ENCODE measurements around the gene DCHS2. TPM values are rescaled to one million over a fixed set of nuclear protein-coding genes. Genes with fewer than 3 reads are reported as not detected.

DCHS2 gene
- total and polyA plus RNA-seq, 10 of the 15 experiments (the other 5 are each of a cell fraction or from before 2014, with no cell fraction given) = 0.01 to 0.31 (median 0.06) TPM; not detected in 3

DNA sequence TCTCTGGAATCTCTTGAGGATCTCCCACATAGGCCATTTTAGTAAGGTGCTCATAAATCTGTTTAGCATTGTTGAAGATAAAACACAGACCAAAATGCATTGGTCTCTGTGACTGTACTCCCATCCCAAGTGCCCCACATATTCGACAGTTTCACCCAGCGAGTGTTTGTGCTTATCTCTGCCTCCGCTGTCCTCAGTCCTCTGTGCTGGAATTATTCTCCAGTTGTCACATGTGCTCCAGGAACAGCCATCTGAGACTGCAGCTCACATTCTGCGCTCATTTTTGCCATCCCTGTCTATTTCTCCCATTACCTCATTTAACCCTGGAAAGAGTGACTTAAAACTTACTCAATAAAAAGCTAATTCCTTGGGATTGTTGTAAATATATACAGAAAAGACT lies 27.6 kb upstream of the DCHS2 start:
- ChIA-PET CTCF (no interaction called here), SMC1A (ENCODE audit: uncharacterized antibody, unreplicated experiment) (interaction anchor here (1.7 kb wide), 2 partner anchors 14 to 105 kb away, joined by 3 to 9 read pairs; no protein-coding TSS in a partner anchor), POLR2A (no interaction called here), RAD21 (ENCODE audit: unreplicated experiment) (no interaction called here)
- Histone ChIP-seq H3K79me2 (ENCODE audit: control insufficient read depth, insufficient read depth, low read length) (no peaks in the 10 kb centered on the region), H2AFZ (ENCODE audit: control insufficient read depth, low read depth, low read length) (no peak overlapping the region), H3K9me3 (replicated peaks; ENCODE audit: control insufficient read depth, insufficient read depth, low read length) (no peaks in the 10 kb centered on the region), H4K20me1 (ENCODE audit: control insufficient read depth, insufficient read depth) (no peaks in the 10 kb centered on the region), H3K4me3 (no peak overlapping the region), H3K4me2 (ENCODE audit: control insufficient read depth, insufficient read depth) (no peak overlapping the region), H3K4me1 (ENCODE audit: control insufficient read depth, insufficient read depth, low read length) (no peaks in the 10 kb centered on the region), H3K9ac (ENCODE audit: control insufficient read depth, insufficient read depth, low read length) (no peak overlapping the region), H3K27ac (ENCODE audit: control insufficient read depth, insufficient read depth) (no peak overlapping the region), H3K36me3 (ENCODE audit: control insufficient read depth in 2 of 2, insufficient read depth in 2 of 2, low read length in 1 of 2) (no peaks in the 10 kb centered on the region), H3K27me3 (replicated peaks in 1 of 2; ENCODE audit: control insufficient read depth in 2 of 2, insufficient read depth in 2 of 2, low read length in 1 of 2) (peaks cover 0 to 1% of the 10 kb centered on the region in 2 experiments; a peak in 2 of 4 replicates)
- FAIRE-seq (no peak), DNase-seq (ENCODE audit: low read depth, low spot score) (no peak), ATAC-seq (no peak)
- intact Hi-C loops (cut with micrococcal nuclease; ENCODE audit: unreplicated experiment) = no loop called here
- in situ Hi-C loops (cut with MboI) = no loop called here
- 27% methylated on average over 4 of the region's 4 CpGs for WGBS (ENCODE audit: insufficient coverage, insufficient replicate concordance, low lambda C conversion rate, missing lambda C conversion rate)
- no peak for TF ChIP-seq FOXM1 (IDR thresholded peaks at IDR 0.05; ENCODE audit: low read depth, low read length)
- TF ChIP-seq TCF3 (IDR thresholded peaks at IDR 0.05; ENCODE audit: borderline replicate concordance, insufficient read depth, low read depth, low read length) = no peak
- TF ChIP-seq, protein P1, sequence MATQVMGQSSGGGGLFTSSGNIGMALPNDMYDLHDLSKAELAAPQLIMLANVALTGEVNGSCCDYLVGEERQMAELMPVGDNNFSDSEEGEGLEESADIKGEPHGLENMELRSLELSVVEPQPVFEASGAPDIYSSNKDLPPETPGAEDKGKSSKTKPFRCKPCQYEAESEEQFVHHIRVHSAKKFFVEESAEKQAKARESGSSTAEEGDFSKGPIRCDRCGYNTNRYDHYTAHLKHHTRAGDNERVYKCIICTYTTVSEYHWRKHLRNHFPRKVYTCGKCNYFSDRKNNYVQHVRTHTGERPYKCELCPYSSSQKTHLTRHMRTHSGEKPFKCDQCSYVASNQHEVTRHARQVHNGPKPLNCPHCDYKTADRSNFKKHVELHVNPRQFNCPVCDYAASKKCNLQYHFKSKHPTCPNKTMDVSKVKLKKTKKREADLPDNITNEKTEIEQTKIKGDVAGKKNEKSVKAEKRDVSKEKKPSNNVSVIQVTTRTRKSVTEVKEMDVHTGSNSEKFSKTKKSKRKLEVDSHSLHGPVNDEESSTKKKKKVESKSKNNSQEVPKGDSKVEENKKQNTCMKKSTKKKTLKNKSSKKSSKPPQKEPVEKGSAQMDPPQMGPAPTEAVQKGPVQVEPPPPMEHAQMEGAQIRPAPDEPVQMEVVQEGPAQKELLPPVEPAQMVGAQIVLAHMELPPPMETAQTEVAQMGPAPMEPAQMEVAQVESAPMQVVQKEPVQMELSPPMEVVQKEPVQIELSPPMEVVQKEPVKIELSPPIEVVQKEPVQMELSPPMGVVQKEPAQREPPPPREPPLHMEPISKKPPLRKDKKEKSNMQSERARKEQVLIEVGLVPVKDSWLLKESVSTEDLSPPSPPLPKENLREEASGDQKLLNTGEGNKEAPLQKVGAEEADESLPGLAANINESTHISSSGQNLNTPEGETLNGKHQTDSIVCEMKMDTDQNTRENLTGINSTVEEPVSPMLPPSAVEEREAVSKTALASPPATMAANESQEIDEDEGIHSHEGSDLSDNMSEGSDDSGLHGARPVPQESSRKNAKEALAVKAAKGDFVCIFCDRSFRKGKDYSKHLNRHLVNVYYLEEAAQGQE (IDR thresholded peaks at IDR 0.05; ENCODE audit: low read depth, low read length) = no peak
- TF ChIP-seq ZNF207 (IDR thresholded peaks at IDR 0.05; ENCODE audit: borderline replicate concordance) = no peak
- TF ChIP-seq, protein P2, sequence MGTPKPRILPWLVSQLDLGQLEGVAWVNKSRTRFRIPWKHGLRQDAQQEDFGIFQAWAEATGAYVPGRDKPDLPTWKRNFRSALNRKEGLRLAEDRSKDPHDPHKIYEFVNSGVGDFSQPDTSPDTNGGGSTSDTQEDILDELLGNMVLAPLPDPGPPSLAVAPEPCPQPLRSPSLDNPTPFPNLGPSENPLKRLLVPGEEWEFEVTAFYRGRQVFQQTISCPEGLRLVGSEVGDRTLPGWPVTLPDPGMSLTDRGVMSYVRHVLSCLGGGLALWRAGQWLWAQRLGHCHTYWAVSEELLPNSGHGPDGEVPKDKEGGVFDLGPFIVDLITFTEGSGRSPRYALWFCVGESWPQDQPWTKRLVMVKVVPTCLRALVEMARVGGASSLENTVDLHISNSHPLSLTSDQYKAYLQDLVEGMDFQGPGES (IDR thresholded peaks at IDR 0.05) = no peak
- BruUV-seq (replicated peaks) = no TSS peak

All from GM12878 (cell line).